Spinal cord (tissue), 10 donors: ENCODE results near the gene HOXA1. TPM values are rescaled to one million over a fixed set of nuclear protein-coding genes. Genes with fewer than 3 reads are reported as not detected.
A peak's percentile ranks its signal among the peaks of the same experiment; 100 is the strongest.

ENCODE experiments used
- DNase-seq, 6 donors: peaks; one replicate each; pipeline versions ENCODE4 v3.0.0 to v3.0.0-alpha.2; 2013 to 2015; ENCODE audit warnings: low spot score in 6 of 6, low read depth in 4 of 6
- H3K27ac ChIP-seq: one replicate; pipeline ENCODE4 v1.5.1; 2013; ENCODE audit warnings: low read depth, low read length, control low read depth
- H3K27me3 ChIP-seq: one replicate; pipeline ENCODE4 v1.6.1; 2013; ENCODE audit warnings: low read length; ENCODE audit not compliant: control insufficient read depth, insufficient read depth
- H3K36me3 ChIP-seq: one replicate; pipeline ENCODE4 v1.6.1; 2013; ENCODE audit warnings: low read length; ENCODE audit not compliant: control insufficient read depth, insufficient read depth
- H3K4me1 ChIP-seq: one replicate; pipeline ENCODE4 v1.6.1; 2013; ENCODE audit warnings: low read length; ENCODE audit not compliant: control insufficient read depth, insufficient read depth
- H3K4me3 ChIP-seq: one replicate; pipeline ENCODE4 v1.5.1; 2013; ENCODE audit warnings: low read depth, low read length, control low read depth
- H3K9me3 ChIP-seq: one replicate; pipeline ENCODE4 v1.6.1; 2013; ENCODE audit warnings: low read length; ENCODE audit not compliant: control insufficient read depth, insufficient read depth
- WGBS: methylation state at CpG from one replicate; pipeline ENCODE4 v1.1.5; 2013; ENCODE audit warnings: missing lambda C conversion rate; ENCODE audit not compliant: insufficient coverage; 5-methylcytosine and 5-hydroxymethylcytosine counted together
- polyA plus RNA-seq, 2 donors: library from polyadenylated mRNA; unstranded; fragments of 120-200 nt; gene quantifications; one replicate each; pipeline ENCODE4 v1.2.1, GENCODE V29; 2013; ENCODE audit not compliant: insufficient read length in 2 of 2
- total RNA-seq, 2 donors: library from RNA; depleted of rRNA in 1 of 2; stranded (reverse); fragments of 120-200 nt in 1 of 2; fragments of >200 nt in 1 of 2; gene quantifications; one replicate each; pipeline versions ENCODE4 v1.2.3 to v1.2.4, GENCODE V29; 2013 to 2014
- donor health status: healthy.

The HOXA1 gene
- total and polyA plus RNA-seq, 4 donors = 1.2 to 3.9 (median 2.3) TPM

DNA sequence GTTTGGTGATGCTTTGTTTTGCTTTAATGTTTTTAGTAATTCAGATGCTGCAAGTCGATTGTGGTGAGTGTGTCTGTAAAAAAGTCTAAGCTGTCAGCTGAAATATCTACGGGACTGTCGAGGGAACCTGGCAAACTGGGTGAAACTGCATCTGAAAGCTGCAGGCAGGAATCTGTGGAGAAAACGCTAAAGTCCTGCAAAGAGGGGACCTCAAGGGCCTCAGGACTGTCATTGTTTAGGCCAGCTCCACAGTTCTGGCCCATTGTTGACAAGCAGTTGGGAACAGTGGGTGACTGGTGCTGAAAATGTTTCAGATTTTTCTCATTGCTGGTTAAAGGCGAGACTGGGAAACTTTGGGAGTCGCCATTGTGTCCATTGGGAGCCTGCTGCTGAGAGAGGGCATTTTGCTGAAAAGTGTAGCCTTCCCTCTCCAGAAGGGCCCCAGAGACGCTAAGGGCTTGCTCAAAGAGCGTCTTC lies 4.9 kb upstream of the HOXA1 start:
- 17% methylated on average over 8 of the region's 8 CpGs for WGBS
- DNase-seq = peak in 4 of 6 donors; percentile 44 to 86 (median 54)
- H3K27me3 ChIP-seq = peaks cover 20% of the 10 kb centered on the region
- peaks cover 59% of the 10 kb centered on the region for H3K4me1 ChIP-seq
- H3K9me3 ChIP-seq = no peaks in the 10 kb centered on the region
- peak overlapping the region; percentile 98 for H3K27ac ChIP-seq
- H3K36me3 ChIP-seq = peaks cover 8% of the 10 kb centered on the region
- H3K4me3 ChIP-seq = peak overlapping the region; percentile 85

DNA sequence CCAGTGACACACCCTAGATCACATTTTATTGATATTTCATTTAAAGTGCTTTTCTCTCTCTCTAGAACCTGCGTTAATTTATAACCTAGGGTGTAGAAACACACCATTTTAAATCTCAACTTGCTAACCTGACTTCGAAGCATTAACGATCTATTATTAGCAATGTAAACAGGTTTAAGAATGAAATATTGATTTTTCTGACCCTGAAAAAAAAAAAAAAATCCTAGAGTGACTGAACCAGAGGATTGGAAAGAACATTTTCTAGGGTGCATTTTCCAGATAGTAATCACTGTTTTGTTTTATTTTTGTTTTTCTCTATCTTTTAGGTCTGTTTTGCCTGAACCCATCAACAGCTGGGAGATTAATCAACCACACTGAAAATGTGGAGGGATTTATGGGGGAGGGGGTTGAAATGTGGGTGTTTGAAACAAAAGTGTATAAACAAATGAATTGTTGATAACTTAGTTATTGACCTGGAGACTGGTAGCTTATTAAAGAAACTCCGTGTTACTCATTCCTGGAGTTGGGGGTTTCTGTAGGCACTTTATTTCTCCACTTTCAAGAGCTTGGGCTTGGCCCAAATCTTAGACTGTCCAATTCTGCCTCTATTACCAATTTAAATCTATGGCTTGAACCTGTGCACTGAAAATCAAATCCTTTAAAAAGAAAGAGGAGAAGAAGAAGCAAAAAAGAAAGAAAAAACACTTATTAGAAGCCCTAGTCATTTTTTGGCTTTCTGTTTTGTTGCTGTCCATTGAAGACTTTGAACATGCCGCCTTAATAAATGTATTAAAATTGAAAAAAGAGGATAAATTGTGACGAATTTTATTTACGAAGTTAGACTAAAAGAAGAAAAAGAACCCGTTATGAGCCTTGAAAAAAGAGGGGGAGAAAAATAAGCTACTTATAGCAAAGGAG lies 3.9 kb upstream of the HOXA1 start:
- peaks cover 30% of the 10 kb centered on the region for H3K27me3 ChIP-seq
- peak overlapping the region; percentile 85 for H3K4me3 ChIP-seq
- no CpG with 5 or more reads among the region's 8 CpGs for WGBS
- peak in 3 of 6 donors; percentile 23 to 70 (median 48) for DNase-seq
- no peaks in the 10 kb centered on the region for H3K9me3 ChIP-seq
- H3K4me1 ChIP-seq = peaks cover 56% of the 10 kb centered on the region
- peaks cover 8% of the 10 kb centered on the region for H3K36me3 ChIP-seq
- peak overlapping the region; percentile 98 for H3K27ac ChIP-seq

DNA sequence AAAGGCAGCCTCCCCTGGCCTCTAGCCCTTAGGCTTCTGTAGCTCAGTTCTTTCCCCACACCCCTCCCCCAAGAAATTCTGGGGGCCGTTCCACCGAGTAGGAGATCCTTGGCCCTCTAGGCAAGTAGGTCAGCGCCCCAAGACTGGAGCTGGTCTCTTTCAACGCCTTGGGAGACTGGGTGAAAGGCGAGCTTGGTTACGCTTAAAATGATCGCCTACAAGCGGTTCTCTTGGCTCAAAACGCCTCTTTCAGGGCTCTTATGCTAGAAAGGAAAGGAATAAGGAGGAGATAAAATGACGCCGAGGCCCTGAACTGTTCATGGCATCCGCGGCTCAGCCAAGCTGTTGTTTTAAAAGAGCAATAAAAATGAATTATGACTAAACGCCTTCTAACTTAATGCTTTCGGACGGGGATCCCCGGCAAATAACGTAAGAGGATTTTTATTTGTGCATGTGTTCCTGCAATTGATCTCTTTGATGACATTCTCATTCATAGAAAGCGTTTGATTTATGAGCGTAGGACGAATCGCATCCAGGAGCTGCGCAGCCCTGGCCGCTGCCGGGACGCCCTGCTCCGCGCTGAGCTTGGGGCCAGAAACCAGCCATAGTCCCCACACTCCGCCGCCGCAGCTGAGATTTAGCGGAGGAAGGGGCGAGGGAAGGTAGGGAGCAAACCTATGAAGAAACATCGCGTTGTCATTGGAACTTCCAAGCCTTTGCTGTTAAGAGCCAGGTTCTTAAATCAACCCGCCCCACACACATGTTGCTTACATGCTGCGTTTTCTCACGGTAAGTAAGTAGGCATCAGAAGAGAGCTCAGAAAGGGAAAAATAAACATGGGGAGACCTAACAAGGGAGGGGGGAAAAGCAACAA lies 3.0 kb upstream of the HOXA1 start:
- peak overlapping the region; percentile 85 for H3K4me3 ChIP-seq
- peak in 5 of 6 donors; percentile 43 to 91 (median 82) for DNase-seq
- H3K4me1 ChIP-seq = peaks cover 53% of the 10 kb centered on the region
- peaks cover 32% of the 10 kb centered on the region for H3K27me3 ChIP-seq
- peaks cover 10% of the 10 kb centered on the region for H3K36me3 ChIP-seq
- no peaks in the 10 kb centered on the region for H3K9me3 ChIP-seq
- peak overlapping the region; percentile 98 for H3K27ac ChIP-seq
- WGBS = 12% methylated on average over 21 of the region's 38 CpGs

DNA sequence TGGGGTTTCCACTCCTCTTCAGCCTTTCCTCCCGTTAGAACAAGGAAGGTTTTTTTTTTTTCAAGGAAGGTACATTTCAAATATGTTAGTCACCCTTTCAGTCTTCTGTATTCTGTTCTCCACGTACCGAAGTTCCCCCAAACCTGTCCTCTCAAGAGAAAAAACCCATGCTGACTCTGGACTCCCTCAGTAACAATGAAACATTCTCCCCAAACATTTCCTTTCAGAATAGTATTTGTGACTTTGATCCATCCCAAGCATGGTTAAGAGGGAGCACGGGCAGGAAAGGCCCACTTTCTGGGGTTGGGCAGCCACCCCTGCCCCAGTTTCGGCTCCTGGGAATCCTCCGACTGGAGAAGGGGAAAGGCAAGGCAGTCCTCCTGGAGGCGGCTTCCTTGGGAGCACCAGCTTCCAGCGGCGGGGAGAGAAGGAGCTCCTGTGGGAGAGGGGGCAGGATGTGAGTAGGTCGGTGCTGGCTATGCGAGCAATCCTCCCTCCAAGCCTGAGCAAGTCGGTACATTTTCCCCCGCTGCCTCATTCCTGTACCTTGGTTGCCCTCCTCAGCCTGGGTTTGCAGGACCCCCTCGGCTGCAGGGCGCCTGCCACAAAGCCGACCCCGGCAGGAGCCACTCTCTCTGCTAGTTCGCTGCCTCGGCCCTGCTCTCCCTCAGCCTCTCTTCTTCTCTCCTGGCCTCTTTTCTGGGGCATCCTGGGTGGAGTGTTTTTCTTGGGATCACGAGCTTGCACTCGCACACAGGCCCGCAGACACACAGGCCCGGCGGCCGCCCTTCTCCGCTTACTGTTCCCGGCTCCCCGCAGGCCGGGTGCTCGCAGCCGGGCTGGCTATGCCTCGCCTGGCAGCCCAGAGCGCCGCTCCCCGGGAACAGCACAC lies 2.1 kb upstream of the HOXA1 start:
- Histone ChIP-seq H3K36me3 (peaks cover 5% of the 10 kb centered on the region), H3K9me3 (no peaks in the 10 kb centered on the region), H3K27me3 (peaks cover 29% of the 10 kb centered on the region), H3K27ac (peak overlapping the region; percentile 98), H3K4me3 (peak overlapping the region; percentile 85), H3K4me1 (peaks cover 44% of the 10 kb centered on the region)
- 10% methylated on average over 26 of the region's 35 CpGs for WGBS
- DNase-seq = peak in 2 of 6 donors; percentile 9 to 47

- H3K4me1 ChIP-seq = peaks cover 43% of the 10 kb centered on the region
- 0% methylated on average over 25 of the region's 41 CpGs for WGBS
- peak overlapping the region; percentile 98 for H3K27ac ChIP-seq
- H3K36me3 ChIP-seq = peaks cover 5% of the 10 kb centered on the region
- H3K4me3 ChIP-seq = peak overlapping the region; percentile 85
- peaks cover 28% of the 10 kb centered on the region for H3K27me3 ChIP-seq
- no peaks in the 10 kb centered on the region for H3K9me3 ChIP-seq
- peak in 4 of 6 donors; percentile 29 to 78 (median 54) for DNase-seq
Measured at GRCh38 chr7:27096768-27097514, 1.1 kb upstream of the HOXA1 start.

- 16% methylated on average over 30 of the region's 33 CpGs for WGBS
- Histone ChIP-seq H3K27me3 (peaks cover 23% of the 10 kb centered on the region), H3K4me3 (peak overlapping the region; percentile 85), H3K4me1 (peaks cover 40% of the 10 kb centered on the region), H3K9me3 (no peaks in the 10 kb centered on the region), H3K36me3 (peaks cover 5% of the 10 kb centered on the region), H3K27ac (peak overlapping the region; percentile 65)
- peak in 2 of 6 donors; percentile 40 to 52 for DNase-seq
Measured at GRCh38 chr7:27095050-27095896, 527 bp downstream of the HOXA1 start.

DNA sequence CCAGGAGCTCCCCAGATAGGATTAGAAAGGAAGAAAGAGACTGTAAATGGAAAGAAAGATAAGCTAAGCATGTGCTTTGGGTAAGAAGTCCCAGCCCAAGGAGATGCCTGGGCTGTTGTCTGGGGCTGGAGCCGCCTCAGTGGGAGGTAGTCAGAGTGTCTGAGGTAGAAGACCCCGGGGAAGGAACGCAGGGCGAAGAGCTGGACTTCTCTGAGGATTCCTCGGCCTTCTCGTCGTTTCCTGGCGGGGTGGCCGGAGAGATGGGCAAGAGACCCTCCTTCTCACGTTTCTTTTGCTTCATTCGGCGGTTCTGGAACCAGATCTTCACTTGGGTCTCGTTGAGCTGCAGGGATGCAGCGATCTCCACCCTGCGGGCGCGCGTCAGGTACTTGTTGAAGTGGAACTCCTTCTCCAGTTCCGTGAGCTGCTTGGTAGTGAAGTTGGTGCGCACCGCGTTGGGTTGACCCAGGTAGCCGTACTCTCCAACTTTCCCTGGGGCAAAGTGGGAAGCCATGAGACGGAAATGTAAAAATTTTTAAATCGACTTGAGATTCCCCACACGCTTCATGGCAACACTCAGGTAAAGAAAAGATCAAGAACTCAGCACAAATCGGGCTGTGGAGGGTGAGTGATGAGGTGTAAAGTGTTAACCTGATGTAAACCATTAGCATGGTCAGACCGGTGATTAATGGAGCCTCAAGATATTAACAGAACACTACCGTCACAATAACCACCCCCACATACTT lies 1.3 kb downstream of the HOXA1 start:
- DNase-seq = peak in 2 of 6 donors; percentile 9 to 28
- Histone ChIP-seq H3K4me3 (peak overlapping the region; percentile 85), H3K36me3 (peaks cover 5% of the 10 kb centered on the region), H3K27me3 (peaks cover 28% of the 10 kb centered on the region), H3K9me3 (no peaks in the 10 kb centered on the region), H3K27ac (peak overlapping the region; percentile 65), H3K4me1 (peaks cover 40% of the 10 kb centered on the region)
- WGBS = 66% methylated on average over 26 of the region's 29 CpGs
